Left kidney (tissue), 8 donors: ENCODE results near the gene PCDHGA11. TPM values are rescaled to one million over a fixed set of nuclear protein-coding genes. Genes with fewer than 3 reads are reported as not detected.
"Not testable (repeated sequence)": the region's sequence is repeated elsewhere in the genome, so short reads cannot be mapped to it uniquely, and the experiment has no call there.

Experiments
- DNase-seq: peaks from one replicate; pipeline ENCODE4 v3.0.0-alpha.2; 2013
- long read RNA-seq, 8 donors: transcript quantifications; one replicate each; lab custom pipeline, GENCODE V29; 2026
- polyA plus RNA-seq: library from polyadenylated mRNA; unstranded; fragments of 120-200 nt; gene quantifications from one replicate; pipeline ENCODE4 v1.2.1, GENCODE V29; 2013; ENCODE audit not compliant: insufficient read length

PCDHGA11 gene
- 5.1 TPM for polyA plus RNA-seq
- long read RNA-seq, donor 1, partial matches to known transcripts: 0 of 2 reads
- long read RNA-seq, donor 1, other reads (novel, unspliced or antisense): 0 of 2 reads
- long read RNA-seq, donor 2, partial matches to known transcripts: 0 of 1 reads
- long read RNA-seq, donor 2, other reads (novel, unspliced or antisense): 0 of 1 reads
- long read RNA-seq, donor 3: 0 reads
- long read RNA-seq, donor 4: 0 reads
- long read RNA-seq, donor 5, full-length matches to known transcripts: 3 of 3 reads
- long read RNA-seq, donor 5, partial matches to known transcripts: 0 of 3 reads
- long read RNA-seq, donor 5, other reads (novel, unspliced or antisense): 0 of 3 reads
- long read RNA-seq, donor 6, full-length matches to known transcripts: 5 of 5 reads
- long read RNA-seq, donor 6, partial matches to known transcripts: 0 of 5 reads
- long read RNA-seq, donor 6, other reads (novel, unspliced or antisense): 0 of 5 reads
- long read RNA-seq, donor 7, full-length matches to known transcripts: 2 of 2 reads
- long read RNA-seq, donor 7, partial matches to known transcripts: 0 of 2 reads
- long read RNA-seq, donor 7, other reads (novel, unspliced or antisense): 0 of 2 reads
- long read RNA-seq, donor 8, full-length matches to known transcripts: 1 of 1 reads
- long read RNA-seq, donor 8, partial matches to known transcripts: 0 of 1 reads
- long read RNA-seq, donor 8, other reads (novel, unspliced or antisense): 0 of 1 reads

DNA sequence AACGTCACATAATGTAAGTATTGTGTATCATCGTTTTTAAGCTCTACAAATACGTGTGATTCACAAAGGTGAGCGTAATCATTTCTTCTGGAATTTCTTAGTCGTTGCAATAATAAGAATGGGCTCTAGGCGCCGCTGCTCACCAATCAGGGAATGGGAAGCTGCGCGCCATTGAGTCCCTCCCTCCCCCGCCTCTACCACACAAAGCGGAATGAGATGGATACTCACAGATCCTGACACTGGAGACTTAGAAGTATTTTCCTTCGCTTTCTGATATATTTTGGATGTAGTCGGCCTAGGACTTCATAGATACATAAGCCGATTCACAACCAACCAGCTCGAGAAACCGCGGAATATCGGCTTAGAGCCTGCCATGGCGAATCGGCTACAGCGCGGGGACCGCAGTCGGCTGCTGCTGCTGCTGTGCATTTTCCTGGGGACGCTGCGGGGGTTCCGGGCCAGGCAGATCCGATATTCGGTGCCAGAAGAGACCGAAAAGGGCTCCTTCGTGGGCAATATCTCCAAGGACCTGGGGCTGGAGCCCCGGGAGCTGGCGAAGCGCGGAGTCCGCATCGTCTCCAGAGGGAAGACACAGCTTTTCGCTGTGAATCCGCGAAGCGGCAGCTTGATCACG, at the start of gene PCDHGA11:
TSS of gene PCDHGA11 (plus strand) at position 197 of the 634 bp plus-strand sequence. CDS start at position 374, 177 bp downstream.
- no peak for DNase-seq

DNA sequence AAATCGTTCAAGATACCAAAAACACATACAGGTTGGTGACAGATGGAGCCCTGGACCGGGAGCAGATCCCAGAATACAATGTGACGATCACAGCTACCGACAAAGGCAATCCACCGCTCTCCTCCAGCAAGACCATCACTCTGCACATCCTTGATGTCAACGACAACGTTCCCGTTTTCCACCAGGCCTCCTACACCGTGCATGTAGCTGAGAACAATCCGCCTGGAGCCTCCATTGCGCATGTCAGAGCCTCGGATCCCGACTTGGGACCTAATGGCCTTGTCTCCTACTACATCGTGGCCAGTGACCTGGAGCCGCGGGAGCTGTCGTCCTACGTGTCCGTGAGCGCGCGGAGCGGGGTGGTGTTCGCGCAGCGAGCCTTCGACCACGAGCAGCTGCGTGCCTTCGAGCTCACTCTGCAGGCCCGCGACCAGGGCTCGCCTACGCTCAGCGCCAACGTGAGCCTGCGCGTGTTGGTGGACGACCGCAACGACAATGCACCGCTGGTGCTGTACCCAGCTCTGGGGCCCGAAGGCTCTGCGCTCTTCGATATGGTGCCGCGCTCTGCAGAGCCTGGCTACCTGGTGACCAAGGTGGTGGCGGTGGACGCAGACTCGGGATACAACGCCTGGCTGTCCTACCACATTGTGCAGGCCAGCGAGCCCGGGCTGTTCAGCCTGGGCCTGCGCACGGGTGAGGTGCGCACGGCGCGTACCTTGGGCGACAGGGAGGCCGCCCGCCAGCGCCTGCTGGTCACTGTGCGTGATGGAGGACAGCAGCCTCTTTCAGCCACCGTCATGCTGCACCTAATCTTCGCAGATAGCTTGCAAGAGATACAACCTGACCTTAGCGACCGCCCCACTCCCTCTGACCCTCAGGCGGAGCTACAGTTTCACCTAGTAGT, 49.0 kb upstream of the PCDHGA11 start:
- DNase-seq: no peak

DNA sequence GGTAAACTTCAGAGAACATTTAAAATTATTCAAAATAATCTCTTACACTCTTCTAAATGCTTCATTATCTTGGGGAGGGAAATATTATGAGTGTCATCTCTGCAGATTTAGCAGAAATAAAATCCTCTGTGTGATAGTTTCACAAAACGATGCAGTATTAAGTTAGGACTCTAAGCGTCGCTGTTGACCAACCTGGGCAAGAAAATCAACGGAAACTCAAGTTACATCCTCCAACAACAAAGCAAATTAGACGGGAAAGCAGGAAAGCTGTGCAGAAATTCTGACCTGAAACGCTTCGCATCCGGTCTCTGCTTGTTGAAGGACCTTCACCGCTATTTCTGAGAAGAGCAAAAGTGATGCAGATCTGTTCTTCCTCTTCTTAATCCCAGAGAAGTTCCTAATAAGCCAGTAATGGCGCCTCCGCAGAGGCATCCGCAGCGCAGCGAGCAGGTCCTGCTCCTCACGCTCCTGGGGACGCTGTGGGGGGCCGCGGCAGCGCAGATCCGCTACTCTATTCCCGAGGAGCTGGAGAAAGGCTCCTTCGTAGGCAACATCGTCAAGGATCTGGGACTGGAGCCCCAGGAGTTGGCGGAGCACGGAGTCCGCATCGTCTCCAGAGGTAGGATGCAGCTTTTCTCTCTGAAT, 47.1 kb upstream of the PCDHGA11 start, which contains the start of gene PCDHGA6:
TSS of gene PCDHGA6 (plus strand) at position 219 of the 645 bp plus-strand sequence. CDS start at position 412, 193 bp downstream.
- no peak for DNase-seq

DNA sequence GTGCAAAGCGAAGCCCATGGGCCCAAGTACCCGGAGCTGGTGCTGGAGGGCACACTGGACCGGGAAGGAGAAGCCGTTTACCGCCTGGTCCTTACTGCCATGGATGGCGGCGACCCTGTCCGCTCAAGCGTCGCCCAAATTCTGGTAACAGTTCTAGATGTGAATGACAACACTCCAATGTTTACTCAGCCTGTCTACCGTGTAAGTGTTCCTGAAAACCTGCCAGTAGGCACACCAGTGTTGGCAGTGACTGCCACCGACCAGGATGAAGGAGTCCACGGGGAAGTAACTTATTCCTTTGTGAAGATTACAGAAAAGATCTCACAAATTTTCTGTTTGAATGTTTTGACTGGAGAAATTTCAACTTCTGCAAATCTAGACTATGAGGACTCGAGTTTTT, 46.2 kb upstream of the PCDHGA11 start:
- DNase-seq: no peak

DNA sequence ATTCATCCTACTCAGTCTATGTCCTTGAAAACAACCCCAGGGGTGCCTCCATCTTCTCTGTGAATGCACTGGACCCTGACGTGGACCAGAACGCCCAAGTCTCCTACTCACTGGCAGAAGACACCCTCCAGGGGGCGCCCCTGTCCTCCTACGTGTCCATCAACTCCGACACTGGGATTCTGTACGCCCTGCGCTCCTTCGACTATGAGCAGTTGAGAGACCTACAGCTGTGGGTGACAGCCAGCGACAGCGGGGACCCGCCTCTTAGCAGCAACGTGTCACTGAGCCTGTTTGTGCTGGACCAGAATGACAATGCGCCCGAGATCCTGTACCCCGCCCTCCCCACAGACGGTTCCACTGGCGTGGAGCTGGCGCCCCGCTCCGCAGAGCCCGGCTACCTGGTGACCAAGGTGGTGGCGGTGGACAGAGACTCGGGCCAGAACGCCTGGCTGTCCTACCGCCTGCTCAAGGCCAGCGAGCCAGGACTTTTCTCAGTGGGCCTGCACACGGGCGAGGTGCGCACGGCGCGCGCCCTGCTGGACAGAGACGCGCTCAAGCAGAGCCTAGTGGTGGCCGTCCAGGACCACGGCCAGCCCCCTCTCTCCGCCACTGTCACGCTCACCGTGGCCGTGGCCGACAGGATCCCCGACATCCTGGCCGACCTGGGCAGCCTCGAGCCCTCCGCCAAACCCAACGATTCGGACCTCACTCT, 45.3 kb upstream of the PCDHGA11 start:
- not testable (repeated sequence) for DNase-seq

DNA sequence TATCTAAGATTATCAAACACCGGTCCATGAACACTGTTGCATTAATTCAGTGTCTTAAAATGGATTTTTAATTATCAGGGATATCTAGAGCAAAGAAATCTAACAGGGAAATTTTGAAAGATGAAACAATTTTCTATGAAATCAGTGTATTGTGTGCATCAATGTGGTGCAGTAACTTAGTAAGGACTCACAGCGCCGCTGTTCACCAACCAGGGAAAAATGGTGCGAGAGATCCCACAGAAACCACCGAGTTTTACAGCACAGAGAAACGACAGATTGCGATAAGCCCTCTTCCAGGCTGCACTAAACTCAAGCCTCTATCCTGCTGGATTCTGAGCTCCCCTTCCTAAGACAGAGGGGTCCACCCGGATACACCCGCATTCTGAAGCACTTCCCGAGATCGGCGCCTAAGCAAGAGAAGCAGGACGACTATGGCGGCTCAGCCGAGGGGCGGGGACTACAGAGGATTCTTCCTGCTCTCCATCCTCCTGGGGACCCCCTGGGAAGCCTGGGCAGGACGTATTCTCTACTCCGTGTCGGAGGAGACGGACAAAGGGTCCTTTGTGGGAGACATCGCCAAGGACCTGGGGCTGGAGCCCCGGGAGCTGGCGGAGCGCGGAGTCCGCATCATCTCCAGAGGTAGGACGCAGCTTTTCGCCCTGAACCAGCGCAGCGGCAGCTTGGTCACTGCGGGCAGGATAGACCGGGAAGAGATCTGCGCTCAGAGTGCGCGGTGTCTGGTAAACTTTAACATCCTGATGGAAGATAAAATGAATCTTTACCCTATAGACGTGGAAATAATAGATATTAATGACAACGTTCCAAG, 38.2 kb upstream of the PCDHGA11 start, which contains the start of gene PCDHGA7:
TSS of gene PCDHGA7 (plus strand) at position 274 of the 826 bp plus-strand sequence. CDS start at position 432, 158 bp downstream.
- DNase-seq: no peak

DNA sequence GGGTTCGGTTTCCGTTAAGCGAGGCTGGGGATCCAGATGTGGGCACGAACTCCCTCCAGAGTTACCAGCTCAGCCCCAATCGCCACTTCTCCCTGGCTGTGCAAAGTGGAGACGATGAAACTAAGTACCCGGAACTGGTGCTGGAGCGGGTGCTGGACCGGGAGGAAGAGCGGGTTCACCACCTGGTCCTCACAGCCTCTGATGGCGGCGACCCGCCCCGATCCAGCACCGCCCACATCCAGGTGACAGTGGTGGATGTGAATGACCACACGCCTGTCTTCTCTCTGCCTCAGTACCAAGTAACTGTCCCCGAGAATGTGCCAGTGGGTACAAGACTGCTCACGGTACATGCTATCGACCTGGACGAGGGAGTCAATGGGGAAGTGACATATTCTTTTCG, 37.5 kb upstream of the PCDHGA11 start:
- DNase-seq: no peak

DNA sequence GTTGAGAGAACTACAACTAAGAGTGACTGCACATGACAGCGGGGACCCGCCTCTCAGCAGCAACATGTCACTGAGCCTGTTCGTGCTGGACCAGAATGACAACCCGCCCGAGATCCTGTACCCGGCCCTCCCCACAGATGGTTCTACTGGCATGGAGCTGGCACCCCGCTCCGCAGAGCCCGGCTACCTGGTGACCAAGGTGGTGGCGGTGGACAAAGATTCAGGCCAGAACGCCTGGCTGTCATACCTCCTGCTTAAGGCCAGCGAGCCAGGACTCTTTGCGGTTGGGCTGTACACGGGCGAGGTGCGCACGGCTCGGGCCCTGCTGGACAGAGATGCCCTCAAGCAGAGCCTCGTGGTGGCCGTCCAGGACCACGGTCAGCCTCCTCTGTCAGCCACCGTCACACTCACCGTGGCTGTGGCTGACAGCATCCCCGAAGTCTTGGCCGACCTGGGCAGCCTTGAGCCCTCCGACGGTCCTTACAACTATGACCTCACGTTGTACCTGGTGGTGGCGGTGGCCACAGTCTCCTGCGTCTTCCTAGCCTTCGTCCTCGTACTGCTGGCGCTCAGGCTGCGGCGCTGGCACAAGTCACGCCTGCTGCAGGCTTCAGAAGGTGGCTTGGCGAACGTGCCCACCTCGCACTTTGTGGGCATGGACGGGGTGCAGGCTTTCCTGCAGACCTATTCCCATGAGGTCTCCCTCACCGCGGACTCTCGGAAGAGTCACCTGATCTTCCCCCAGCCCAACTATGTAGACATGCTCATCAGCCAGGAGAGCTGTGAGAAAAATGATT, 36.2 kb upstream of the PCDHGA11 start:
- DNase-seq: no peak

DNA sequence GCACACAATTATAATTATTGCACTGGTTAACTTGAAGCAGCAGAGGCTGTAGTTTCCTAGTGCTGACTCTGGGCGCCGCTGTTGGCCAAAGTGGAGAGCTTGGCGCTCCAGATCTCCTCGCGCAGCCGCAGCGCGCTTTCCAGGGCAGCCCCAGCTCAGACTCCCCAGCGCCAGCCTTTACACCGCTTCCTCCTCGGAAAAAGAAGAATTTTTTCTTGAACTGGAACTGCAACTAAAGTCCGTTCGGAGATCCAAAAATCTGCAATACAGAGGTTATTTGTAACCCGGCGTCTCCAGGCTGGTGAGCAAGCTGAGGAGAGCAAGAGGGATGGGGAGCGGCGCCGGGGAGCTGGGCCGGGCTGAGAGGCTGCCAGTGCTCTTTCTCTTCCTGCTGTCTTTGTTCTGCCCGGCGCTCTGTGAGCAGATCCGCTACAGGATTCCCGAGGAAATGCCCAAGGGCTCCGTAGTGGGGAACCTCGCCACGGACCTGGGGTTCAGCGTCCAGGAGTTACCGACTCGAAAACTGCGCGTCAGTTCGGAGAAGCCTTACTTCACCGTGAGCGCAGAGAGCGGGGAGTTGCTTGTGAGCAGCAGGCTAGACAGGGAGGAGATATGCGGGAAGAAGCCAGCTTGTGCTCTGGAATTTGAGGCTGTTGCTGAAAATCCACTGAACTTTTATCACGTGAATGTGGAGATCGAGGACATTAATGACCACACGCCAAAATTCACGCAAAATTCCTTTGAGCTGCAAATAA, 33.1 kb upstream of the PCDHGA11 start, which contains the start of gene PCDHGB4:
TSS of gene PCDHGB4 (plus strand) at position 142 of the 755 bp plus-strand sequence. CDS start at position 329, 187 bp downstream.
- not testable (repeated sequence) for DNase-seq

DNA sequence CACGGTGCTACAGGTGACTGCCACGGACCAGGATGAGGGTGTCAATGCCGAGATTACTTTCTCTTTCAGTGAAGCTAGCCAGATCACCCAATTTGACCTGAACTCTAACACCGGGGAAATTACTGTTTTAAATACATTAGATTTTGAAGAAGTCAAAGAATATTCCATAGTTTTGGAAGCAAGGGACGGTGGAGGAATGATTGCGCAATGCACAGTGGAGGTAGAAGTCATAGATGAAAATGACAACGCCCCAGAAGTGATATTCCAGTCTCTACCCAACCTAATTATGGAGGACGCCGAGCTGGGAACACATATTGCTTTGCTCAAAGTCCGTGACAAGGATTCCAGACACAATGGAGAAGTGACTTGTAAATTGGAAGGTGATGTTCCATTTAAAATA, 32.2 kb upstream of the PCDHGA11 start:
- DNase-seq: no peak

DNA sequence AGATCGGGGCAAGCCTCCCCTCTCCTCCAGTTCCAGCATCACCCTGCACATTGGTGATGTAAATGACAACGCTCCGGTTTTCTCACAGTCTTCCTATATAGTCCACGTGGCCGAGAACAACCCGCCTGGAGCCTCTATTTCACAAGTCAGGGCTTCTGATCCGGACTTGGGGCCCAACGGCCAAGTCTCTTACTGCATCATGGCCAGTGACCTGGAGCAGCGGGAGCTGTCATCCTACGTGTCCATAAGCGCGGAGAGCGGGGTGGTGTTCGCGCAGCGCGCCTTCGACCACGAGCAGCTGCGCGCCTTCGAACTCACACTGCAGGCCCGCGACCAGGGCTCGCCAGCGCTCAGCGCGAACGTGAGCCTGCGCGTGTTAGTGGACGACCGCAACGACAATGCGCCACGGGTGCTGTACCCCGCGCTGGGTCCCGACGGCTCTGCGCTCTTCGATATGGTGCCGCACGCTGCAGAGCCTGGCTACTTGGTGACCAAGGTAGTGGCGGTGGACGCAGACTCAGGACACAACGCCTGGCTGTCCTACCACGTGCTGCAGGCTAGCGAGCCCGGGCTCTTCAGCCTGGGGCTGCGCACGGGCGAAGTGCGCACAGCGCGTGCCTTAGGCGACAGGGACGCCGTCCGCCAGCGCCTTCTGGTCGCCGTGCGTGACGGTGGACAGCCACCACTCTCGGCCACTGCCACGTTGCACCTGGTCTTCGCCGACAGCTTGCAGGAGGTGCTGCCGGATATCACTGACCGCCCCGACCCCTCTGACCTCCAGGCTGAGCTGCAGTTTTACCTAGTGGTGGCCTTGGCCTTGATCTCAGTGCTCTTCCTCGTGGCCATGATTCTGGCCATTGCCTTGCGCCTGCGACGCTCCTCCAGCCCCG, 31.5 kb upstream of the PCDHGA11 start:
- no peak for DNase-seq

DNA sequence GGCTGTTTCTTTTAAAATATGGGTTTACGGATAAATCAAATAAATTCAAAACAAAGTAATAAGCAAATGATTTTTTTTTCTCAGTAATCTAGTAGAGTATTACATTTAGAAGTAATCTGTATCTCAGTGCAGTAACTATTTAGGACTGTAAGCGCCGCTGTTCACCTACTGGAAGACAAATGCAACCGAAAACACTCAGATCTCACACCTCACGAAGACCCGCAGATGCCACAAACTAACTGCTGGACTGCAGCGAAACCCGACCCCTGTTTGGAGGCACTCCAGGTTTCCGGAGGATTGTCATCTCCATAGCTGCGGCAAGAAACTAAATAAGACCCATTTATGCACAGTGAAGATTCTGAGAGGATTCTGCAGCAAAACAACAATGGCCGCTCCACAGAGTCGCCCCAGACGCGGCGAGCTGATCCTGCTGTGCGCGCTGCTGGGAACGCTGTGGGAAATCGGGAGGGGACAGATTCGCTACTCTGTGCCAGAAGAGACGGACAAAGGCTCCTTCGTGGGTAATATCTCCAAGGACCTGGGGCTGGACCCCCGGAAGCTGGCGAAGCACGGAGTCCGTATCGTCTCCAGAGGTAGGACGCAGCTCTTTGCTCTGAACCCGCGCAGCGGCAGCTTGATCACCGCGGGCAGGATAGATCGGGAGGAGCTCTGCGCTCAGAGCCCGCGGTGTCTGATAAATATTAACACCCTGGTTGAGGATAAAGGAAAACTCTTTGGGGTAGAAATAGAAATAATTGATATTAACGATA, 28.2 kb upstream of the PCDHGA11 start, which contains the start of gene PCDHGA8:
TSS of gene PCDHGA8 (plus strand) at position 205 of the 770 bp plus-strand sequence. CDS start at position 386, 181 bp downstream.
- no peak for DNase-seq

DNA sequence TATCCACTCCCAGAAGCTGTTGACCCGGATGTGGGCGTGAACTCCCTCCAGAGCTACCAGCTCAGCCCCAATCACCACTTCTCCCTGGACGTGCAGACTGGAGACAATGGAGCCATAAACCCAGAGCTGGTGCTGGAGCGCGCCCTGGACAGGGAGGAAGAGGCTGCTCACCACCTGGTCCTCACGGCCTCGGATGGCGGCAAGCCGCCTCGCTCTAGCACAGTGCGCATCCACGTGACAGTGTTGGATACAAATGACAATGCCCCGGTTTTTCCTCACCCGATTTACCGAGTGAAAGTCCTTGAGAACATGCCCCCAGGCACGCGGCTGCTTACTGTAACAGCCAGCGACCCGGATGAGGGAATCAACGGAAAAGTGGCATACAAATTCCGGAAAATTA, 27.6 kb upstream of the PCDHGA11 start:
- DNase-seq: no peak

DNA sequence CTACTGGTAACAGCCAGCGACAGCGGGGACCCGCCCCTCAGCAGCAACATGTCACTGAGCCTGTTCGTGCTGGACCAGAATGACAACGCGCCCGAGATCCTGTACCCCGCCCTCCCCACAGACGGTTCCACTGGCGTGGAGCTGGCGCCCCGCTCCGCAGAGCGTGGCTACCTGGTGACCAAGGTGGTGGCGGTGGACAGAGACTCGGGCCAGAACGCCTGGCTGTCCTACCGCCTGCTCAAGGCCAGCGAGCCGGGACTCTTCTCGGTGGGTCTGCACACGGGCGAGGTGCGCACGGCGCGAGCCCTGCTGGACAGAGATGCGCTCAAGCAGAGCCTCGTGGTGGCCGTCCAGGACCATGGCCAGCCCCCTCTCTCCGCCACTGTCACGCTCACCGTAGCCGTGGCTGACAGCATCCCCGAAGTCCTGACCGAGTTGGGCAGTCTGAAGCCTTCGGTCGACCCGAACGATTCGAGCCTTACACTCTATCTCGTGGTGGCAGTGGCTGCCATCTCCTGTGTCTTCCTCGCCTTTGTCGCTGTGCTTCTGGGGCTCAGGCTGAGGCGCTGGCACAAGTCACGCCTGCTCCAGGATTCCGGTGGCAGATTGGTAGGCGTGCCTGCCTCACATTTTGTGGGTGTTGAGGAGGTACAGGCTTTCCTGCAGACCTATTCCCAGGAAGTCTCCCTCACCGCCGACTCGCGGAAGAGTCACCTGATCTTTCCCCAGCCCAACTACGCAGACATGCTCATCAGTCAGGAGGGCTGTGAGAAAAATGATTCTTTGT, 26.3 kb upstream of the PCDHGA11 start:
- DNase-seq: not testable (repeated sequence)
